ENCODE measurements around the gene LIMS1.
A peak's percentile ranks its signal among the peaks of the same experiment; 100 is the strongest.

Gene LIMS1

GRCh38 chr2:108531674-108532055 is 2.6 kb upstream of the LIMS1 start:
- no peaks in the 10 kb centered on the region for H3K36me3 ChIP-seq (ENCODE audit: insufficient read depth, low read length)
- H3K9ac ChIP-seq (ENCODE audit: low read length): no peak overlapping the region
- peaks cover 6% of the 10 kb centered on the region for H3K4me1 ChIP-seq (ENCODE audit: insufficient read depth, low read length)
- H3K27ac ChIP-seq (ENCODE audit: low read depth, low read length): no peak overlapping the region
- H3K27me3 ChIP-seq (ENCODE audit: control insufficient read depth in 1 of 2, insufficient read depth in 2 of 2, low read length in 2 of 2): no peaks in the 10 kb centered on the region
- H3K4me3 ChIP-seq (ENCODE audit: low read depth in 1 of 2, low read length in 2 of 2): no peak overlapping the region
- no peaks in the 10 kb centered on the region for H3K9me3 ChIP-seq (ENCODE audit: low read length)

GRCh38 chr2:108534584-108535356 is 500 bp downstream of the LIMS1 start:
- H3K27me3 ChIP-seq (ENCODE audit: control insufficient read depth in 1 of 2, insufficient read depth in 2 of 2, low read length in 2 of 2): no peaks in the 10 kb centered on the region
- peak overlapping the region; percentile 67 for H3K9ac ChIP-seq (ENCODE audit: low read length)
- no peaks in the 10 kb centered on the region for H3K36me3 ChIP-seq (ENCODE audit: insufficient read depth, low read length)
- H3K4me1 ChIP-seq (ENCODE audit: insufficient read depth, low read length): peaks cover 27% of the 10 kb centered on the region
- no peaks in the 10 kb centered on the region for H3K9me3 ChIP-seq (ENCODE audit: low read length)
- peak overlapping the region; percentile 70 to 89 for H3K4me3 ChIP-seq (ENCODE audit: low read depth in 1 of 2, low read length in 2 of 2)
- peak overlapping the region; percentile 79 for H3K27ac ChIP-seq (ENCODE audit: low read depth, low read length)

DNA sequence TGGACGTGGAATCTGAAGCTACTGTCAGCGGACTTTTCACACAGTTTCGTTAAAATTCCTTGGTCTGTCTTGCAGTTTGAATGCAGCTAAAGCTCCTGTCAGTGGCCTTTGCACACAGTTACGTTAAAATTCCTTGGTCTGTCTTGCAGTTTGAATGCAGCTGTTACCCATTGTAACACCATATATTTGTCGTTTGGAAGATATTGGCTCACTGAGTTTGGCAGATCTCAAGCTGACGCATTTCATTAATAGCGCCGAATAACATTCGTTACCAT is 1.0 kb downstream of the LIMS1 start:
- H3K27me3 ChIP-seq (ENCODE audit: control insufficient read depth in 1 of 2, insufficient read depth in 2 of 2, low read length in 2 of 2): no peaks in the 10 kb centered on the region
- peak overlapping the region; percentile 70 to 89 for H3K4me3 ChIP-seq (ENCODE audit: low read depth in 1 of 2, low read length in 2 of 2)
- H3K4me1 ChIP-seq (ENCODE audit: insufficient read depth, low read length): peaks cover 30% of the 10 kb centered on the region
- no peaks in the 10 kb centered on the region for H3K36me3 ChIP-seq (ENCODE audit: insufficient read depth, low read length)
- H3K27ac ChIP-seq (ENCODE audit: low read depth, low read length): peak overlapping the region; percentile 79
- H3K9ac ChIP-seq (ENCODE audit: low read length): peak overlapping the region; percentile 67
- H3K9me3 ChIP-seq (ENCODE audit: low read length): no peaks in the 10 kb centered on the region

GRCh38 chr2:108536133-108536780 is 2.0 kb downstream of the LIMS1 start:
- peaks cover 39% of the 10 kb centered on the region for H3K4me1 ChIP-seq (ENCODE audit: insufficient read depth, low read length)
- H3K9ac ChIP-seq (ENCODE audit: low read length): no peak overlapping the region
- H3K4me3 ChIP-seq (ENCODE audit: low read depth in 1 of 2, low read length in 2 of 2): no peak overlapping the region
- H3K9me3 ChIP-seq (ENCODE audit: low read length): no peaks in the 10 kb centered on the region
- H3K36me3 ChIP-seq (ENCODE audit: insufficient read depth, low read length): no peaks in the 10 kb centered on the region
- no peak overlapping the region for H3K27ac ChIP-seq (ENCODE audit: low read depth, low read length)
- no peaks in the 10 kb centered on the region for H3K27me3 ChIP-seq (ENCODE audit: control insufficient read depth in 1 of 2, insufficient read depth in 2 of 2, low read length in 2 of 2)

DNA sequence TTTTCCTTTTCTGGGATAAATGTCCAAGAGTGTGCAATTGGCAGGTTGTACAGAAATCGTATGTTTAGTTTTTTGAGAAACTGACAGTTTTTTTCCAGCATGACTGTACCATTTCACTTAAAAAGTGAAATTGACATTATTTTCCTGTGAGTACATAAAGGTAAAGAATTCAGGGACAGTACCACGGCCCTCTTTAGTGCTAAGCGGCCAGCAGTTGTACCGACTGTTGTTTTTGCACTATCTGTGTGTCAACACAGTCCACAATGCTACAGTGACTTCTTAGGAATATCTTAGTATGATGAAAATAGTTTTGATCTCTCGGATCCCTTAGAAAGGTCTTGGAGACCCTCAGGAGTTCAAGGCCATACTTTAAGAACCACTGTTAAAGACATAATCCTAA is 2.6 kb downstream of the LIMS1 start:
- H3K9me3 ChIP-seq (ENCODE audit: low read length): no peaks in the 10 kb centered on the region
- peaks cover 46% of the 10 kb centered on the region for H3K4me1 ChIP-seq (ENCODE audit: insufficient read depth, low read length)
- H3K9ac ChIP-seq (ENCODE audit: low read length): no peak overlapping the region
- no peaks in the 10 kb centered on the region for H3K36me3 ChIP-seq (ENCODE audit: insufficient read depth, low read length)
- H3K27me3 ChIP-seq (ENCODE audit: control insufficient read depth in 1 of 2, insufficient read depth in 2 of 2, low read length in 2 of 2): no peaks in the 10 kb centered on the region
- no peak overlapping the region for H3K4me3 ChIP-seq (ENCODE audit: low read depth in 1 of 2, low read length in 2 of 2)
- H3K27ac ChIP-seq (ENCODE audit: low read depth, low read length): no peak overlapping the region

DNA sequence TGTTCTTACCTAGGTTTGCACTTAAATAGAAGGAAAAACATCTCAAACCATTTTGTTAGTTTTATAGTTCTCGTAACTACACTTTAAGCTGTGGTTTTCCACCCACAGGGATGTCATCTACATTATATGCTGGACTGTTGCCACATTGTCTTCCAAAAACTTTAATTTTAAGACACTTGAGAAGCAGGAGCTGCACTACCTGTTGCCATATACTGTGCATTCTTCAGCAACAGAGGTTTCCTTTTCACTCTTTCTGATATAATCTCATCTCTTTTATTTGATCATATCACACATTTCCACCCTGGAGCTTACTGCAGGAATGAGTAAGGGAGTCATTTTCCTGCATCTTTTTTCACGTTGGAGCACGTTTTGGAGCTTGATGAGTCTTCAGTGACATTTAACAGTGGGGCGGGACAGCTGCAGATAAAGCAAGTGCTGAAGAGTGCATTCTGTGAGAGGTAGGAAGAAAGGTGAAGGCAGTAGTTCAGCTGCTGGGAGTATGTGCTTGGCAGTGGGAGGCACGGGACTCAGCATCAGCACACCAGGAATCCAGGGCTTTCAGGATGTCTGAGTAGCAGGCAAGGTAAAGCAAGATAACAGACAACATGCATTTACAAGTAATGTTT is 3.8 kb downstream of the LIMS1 start:
- Histone ChIP-seq H3K4me3 (ENCODE audit: low read depth in 1 of 2, low read length in 2 of 2) (no peak overlapping the region), H3K27me3 (ENCODE audit: control insufficient read depth in 1 of 2, insufficient read depth in 2 of 2, low read length in 2 of 2) (no peaks in the 10 kb centered on the region), H3K9ac (ENCODE audit: low read length) (no peak overlapping the region), H3K27ac (ENCODE audit: low read depth, low read length) (no peak overlapping the region), H3K9me3 (ENCODE audit: low read length) (no peaks in the 10 kb centered on the region), H3K36me3 (ENCODE audit: insufficient read depth, low read length) (no peaks in the 10 kb centered on the region), H3K4me1 (ENCODE audit: insufficient read depth, low read length) (peaks cover 52% of the 10 kb centered on the region)

DNA sequence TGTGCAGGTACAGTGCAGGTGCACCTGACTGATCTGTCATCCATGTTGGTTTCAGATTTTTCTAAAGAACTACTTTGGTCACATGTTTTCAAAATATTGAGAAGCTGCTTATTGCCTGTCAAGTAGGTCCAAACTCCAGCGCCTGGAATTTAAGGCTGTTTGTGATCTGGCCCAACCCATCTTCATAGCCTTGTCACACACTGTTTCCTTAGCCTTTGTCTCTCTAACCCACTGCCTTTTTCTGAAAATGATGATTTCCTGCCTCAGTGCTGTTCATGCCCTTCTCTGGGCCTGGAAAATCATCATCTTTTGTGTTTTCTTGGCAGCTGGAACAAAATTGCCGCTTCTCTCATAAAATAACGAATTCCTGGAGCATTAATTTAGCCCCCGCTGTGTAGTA is 7.2 kb downstream of the LIMS1 start:
- Histone ChIP-seq H3K4me3 (ENCODE audit: low read depth in 1 of 2, low read length in 2 of 2) (no peak overlapping the region), H3K9me3 (ENCODE audit: low read length) (no peaks in the 10 kb centered on the region), H3K27me3 (ENCODE audit: control insufficient read depth in 1 of 2, insufficient read depth in 2 of 2, low read length in 2 of 2) (no peaks in the 10 kb centered on the region), H3K4me1 (ENCODE audit: insufficient read depth, low read length) (peaks cover 48% of the 10 kb centered on the region), H3K36me3 (ENCODE audit: insufficient read depth, low read length) (no peaks in the 10 kb centered on the region), H3K27ac (ENCODE audit: low read depth, low read length) (no peak overlapping the region), H3K9ac (ENCODE audit: low read length) (no peak overlapping the region)

- Histone ChIP-seq H3K36me3 (ENCODE audit: insufficient read depth, low read length) (no peaks in the 10 kb centered on the region), H3K4me3 (ENCODE audit: low read depth in 1 of 2, low read length in 2 of 2) (no peak overlapping the region), H3K9ac (ENCODE audit: low read length) (no peak overlapping the region), H3K4me1 (ENCODE audit: insufficient read depth, low read length) (peaks cover 43% of the 10 kb centered on the region), H3K9me3 (ENCODE audit: low read length) (no peaks in the 10 kb centered on the region), H3K27ac (ENCODE audit: low read depth, low read length) (no peak overlapping the region), H3K27me3 (ENCODE audit: control insufficient read depth in 1 of 2, insufficient read depth in 2 of 2, low read length in 2 of 2) (no peaks in the 10 kb centered on the region)
Observed at GRCh38 chr2:108542071-108542470, 7.8 kb downstream of the LIMS1 start.

GRCh38 chr2:108547606-108548005 is 13.3 kb downstream of the LIMS1 start:
- Histone ChIP-seq H3K27ac (ENCODE audit: low read depth, low read length) (no peak overlapping the region), H3K9ac (ENCODE audit: low read length) (no peak overlapping the region), H3K9me3 (ENCODE audit: low read length) (no peaks in the 10 kb centered on the region), H3K4me1 (ENCODE audit: insufficient read depth, low read length) (peaks cover 20% of the 10 kb centered on the region), H3K27me3 (ENCODE audit: control insufficient read depth in 1 of 2, insufficient read depth in 2 of 2, low read length in 2 of 2) (no peaks in the 10 kb centered on the region), H3K36me3 (ENCODE audit: insufficient read depth, low read length) (no peaks in the 10 kb centered on the region), H3K4me3 (ENCODE audit: low read depth in 1 of 2, low read length in 2 of 2) (no peak overlapping the region)

DNA sequence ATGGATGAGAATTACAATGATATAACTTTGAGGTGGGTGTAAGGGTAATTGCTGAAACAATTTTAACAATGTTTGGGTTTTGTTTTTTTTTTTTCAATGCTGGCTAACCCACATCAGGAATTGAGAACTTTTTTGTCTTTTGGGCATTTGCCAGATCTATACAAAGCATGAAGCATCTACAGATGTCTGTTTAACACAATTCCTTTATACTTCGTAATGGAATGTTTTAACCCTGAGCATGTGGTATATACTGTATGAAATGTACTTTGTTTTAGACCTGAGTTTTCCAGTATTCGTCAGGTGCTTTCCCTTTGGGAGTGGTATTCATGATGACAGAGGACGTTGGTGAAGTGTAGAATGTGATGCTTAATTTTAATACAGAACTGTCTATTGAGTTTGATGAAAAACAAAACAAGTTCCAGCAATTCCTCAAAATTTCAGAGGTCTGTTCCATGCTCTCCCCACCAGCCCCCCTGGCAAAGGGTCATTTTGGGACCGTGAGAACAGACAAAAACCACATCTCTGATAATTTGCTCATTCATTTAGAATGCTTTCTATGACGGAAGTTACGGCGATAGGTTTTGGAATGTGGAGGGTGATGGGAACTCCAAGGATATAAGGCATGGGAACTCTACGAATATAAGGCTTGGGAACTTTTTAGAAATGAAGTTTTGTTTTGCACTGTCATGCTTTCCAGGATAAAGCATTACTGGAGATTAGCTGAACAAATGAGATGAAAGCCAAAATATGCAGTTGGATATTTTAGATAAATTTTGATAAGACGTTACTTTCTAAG is 14.1 kb downstream of the LIMS1 start:
- Histone ChIP-seq H3K9ac (ENCODE audit: low read length) (no peak overlapping the region), H3K9me3 (ENCODE audit: low read length) (no peaks in the 10 kb centered on the region), H3K27ac (ENCODE audit: low read depth, low read length) (no peak overlapping the region), H3K4me3 (ENCODE audit: low read depth in 1 of 2, low read length in 2 of 2) (no peak overlapping the region), H3K36me3 (ENCODE audit: insufficient read depth, low read length) (no peaks in the 10 kb centered on the region), H3K27me3 (ENCODE audit: control insufficient read depth in 1 of 2, insufficient read depth in 2 of 2, low read length in 2 of 2) (no peaks in the 10 kb centered on the region), H3K4me1 (ENCODE audit: insufficient read depth, low read length) (peaks cover 28% of the 10 kb centered on the region)

GRCh38 chr2:108552566-108552965 is 18.3 kb downstream of the LIMS1 start:
- no peaks in the 10 kb centered on the region for H3K36me3 ChIP-seq (ENCODE audit: insufficient read depth, low read length)
- H3K9me3 ChIP-seq (ENCODE audit: low read length): no peaks in the 10 kb centered on the region
- no peaks in the 10 kb centered on the region for H3K27me3 ChIP-seq (ENCODE audit: control insufficient read depth in 1 of 2, insufficient read depth in 2 of 2, low read length in 2 of 2)
- peaks cover 55% of the 10 kb centered on the region for H3K4me1 ChIP-seq (ENCODE audit: insufficient read depth, low read length)
- H3K9ac ChIP-seq (ENCODE audit: low read length): no peak overlapping the region
- H3K4me3 ChIP-seq (ENCODE audit: low read depth in 1 of 2, low read length in 2 of 2): no peak overlapping the region
- peak overlapping the region; percentile 87 for H3K27ac ChIP-seq (ENCODE audit: low read depth, low read length)

Measured in muscle layer of colon (tissue), 2 donors.